H1 (cell line): Measurements from ENCODE around the gene RNF141. TPM values are rescaled to one million over a fixed set of nuclear protein-coding genes. Genes with fewer than 3 reads are reported as not detected.

ENCODE experiments used
- BACH1 ChIP-seq: IDR thresholded peaks from 2 replicates; pipeline ENCODE4 v1.6.1; 2012; ENCODE audit warnings: low read length, improper control_type of control experiment
- CHD2 ChIP-seq: IDR thresholded peaks from 2 replicates; pipeline ENCODE4 v1.6.1; 2012; ENCODE audit warnings: low read length, improper control_type of control experiment
- CHD7 ChIP-seq: fragments of 300-600 bp; sonication (generic); IDR thresholded peaks from 2 replicates; pipeline ENCODE4 v1.7.1; 2012; ENCODE audit warnings: low read length, moderate library complexity, mild to moderate bottlenecking, inconsistent platforms; ENCODE audit not compliant: insufficient replicate concordance
- EGR1 ChIP-seq: IDR thresholded peaks from 2 replicates; pipeline ENCODE4 v1.6.1; 2011; ENCODE audit warnings: low read depth, low read length, borderline replicate concordance
- KDM5A ChIP-seq: fragments of 200-600 bp; IDR thresholded peaks from 2 replicates; pipeline ENCODE4 v1.7.1; 2012; ENCODE audit warnings: mild to moderate bottlenecking, low read length, inconsistent platforms, mixed read lengths
- MAFK ChIP-seq: IDR thresholded peaks from 2 replicates; pipeline ENCODE4 v1.6.1; 2012; ENCODE audit warnings: low read depth, mild to moderate bottlenecking, improper control_type of control experiment, low read length
- NANOG ChIP-seq: IDR thresholded peaks from 2 replicates; pipeline ENCODE4 v1.6.1; 2011; ENCODE audit warnings: low read length, low read depth, mild to moderate bottlenecking, inconsistent platforms; ENCODE audit not compliant: insufficient read depth, poor library complexity, severe bottlenecking
- SP4 ChIP-seq: IDR thresholded peaks from 2 replicates; pipeline ENCODE4 v1.6.1; 2012; ENCODE audit warnings: low read length, inconsistent platforms
- polyA plus RNA-seq, 7 experiments: library from polyadenylated mRNA; depleted of rRNA in 3 of 7; stranded (reverse) in 5 of 7; unstranded in 2 of 7; fragments of >200 nt in 5 of 7; fragments of 200-250 nt in 2 of 7; gene quantifications; 1 replicate in 5 of 7; 2 replicates in 1 of 7; 4 replicates in 1 of 7; pipeline versions ENCODE4 v1.2.1 to v1.2.3, GENCODE V29; 2011 to 2013; ENCODE audit warnings: missing spikeins in 2 of 7, mixed read lengths in 2 of 7
- total RNA-seq: library from RNA; stranded (reverse); fragmentation: NEBNext Ultra II Directional; extraction: Animal tissue kit (Norgen Biotek cat#: 25700); gene quantifications from 2 replicates; pipeline ENCODE4 v1.2.1, GENCODE V29; 2021

RNF141 gene
- total and polyA plus RNA-seq, 2 of the 8 experiments (the other 6 are each of a cell fraction or from before 2014, with no cell fraction given), result 8.5 to 22.8 TPM

GRCh38 chr11:10514202-10514601, 26.8 kb downstream of the RNF141 start (continued):
- TF ChIP-seq MAFK (no peak), NANOG (no peak), EGR1 (no peak), SP4 (no peak), KDM5A (no peak), CHD2 (no peak), BACH1 (no peak), CHD7 (no peak)
